Sigmoid colon (tissue), 4 donors: ENCODE results near the gene SFT2D3.

Source experiments
- CTCF ChIP-seq, 4 experiments: fragments of 450-650 bp in 3 of 4; fragments of 200-600 bp in 1 of 4; IDR thresholded peaks; one replicate each; pipeline ENCODE4 v1.5.1; 2016 to 2019; ENCODE audit warnings: antibody characterized with exemption in 4 of 4, mild to moderate bottlenecking in 3 of 4, moderate library complexity in 2 of 4
- POLR2A ChIP-seq, 2 donors: fragments of 450-650 bp; IDR thresholded peaks; one replicate each; pipeline ENCODE4 v1.6.1; 2016; ENCODE audit warnings: antibody characterized with exemption in 2 of 2, mild to moderate bottlenecking in 2 of 2, moderate library complexity in 2 of 2
- POLR2AphosphoS5 ChIP-seq, 4 donors: sonication (generic); formaldehyde crosslinking; IDR thresholded peaks; one replicate each; pipeline ENCODE4 v1.6.1; 2017; ENCODE audit warnings: antibody characterized with exemption in 4 of 4

- TF ChIP-seq CTCF (IDR thresholded peaks at IDR 0.05) (no peak), POLR2A (IDR thresholded peaks at IDR 0.05) (no peak), POLR2AphosphoS5 (IDR thresholded peaks at IDR 0.05) (no peak)
These were observed 3.5 kb downstream of the SFT2D3 start for GRCh38 chr2:127704641-127705390.
